ENCODE data around the gene LTA.

Gene LTA

DNA sequence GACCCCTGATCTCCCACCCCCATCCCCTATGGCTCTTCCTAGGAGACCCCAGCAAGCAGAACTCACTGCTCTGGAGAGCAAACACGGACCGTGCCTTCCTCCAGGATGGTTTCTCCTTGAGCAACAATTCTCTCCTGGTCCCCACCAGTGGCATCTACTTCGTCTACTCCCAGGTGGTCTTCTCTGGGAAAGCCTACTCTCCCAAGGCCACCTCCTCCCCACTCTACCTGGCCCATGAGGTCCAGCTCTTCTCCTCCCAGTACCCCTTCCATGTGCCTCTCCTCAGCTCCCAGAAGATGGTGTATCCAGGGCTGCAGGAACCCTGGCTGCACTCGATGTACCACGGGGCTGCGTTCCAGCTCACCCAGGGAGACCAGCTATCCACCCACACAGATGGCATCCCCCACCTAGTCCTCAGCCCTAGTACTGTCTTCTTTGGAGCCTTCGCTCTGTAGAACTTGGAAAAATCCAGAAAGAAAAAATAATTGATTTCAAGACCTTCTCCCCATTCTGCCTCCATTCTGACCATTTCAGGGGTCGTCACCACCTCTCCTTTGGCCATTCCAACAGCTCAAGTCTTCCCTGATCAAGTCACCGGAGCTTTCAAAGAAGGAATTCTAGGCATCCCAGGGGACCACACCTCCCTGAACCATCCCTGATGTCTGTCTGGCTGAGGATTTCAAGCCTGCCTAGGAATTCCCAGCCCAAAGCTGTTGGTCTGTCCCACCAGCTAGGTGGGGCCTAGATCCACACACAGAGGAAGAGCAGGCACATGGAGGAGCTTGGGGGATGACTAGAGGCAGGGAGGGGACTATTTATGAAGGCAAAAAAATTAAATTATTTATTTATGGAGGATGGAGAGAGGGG, 1.4 kb downstream of the LTA start:
- H3K4me3 ChIP-seq (replicated peaks in 1 of 2; ENCODE audit: low read depth in 2 of 2, low read length in 2 of 2), result no peak overlapping the region
- no peak for DNase-seq (ENCODE audit: low read depth in 2 of 2)

DNA sequence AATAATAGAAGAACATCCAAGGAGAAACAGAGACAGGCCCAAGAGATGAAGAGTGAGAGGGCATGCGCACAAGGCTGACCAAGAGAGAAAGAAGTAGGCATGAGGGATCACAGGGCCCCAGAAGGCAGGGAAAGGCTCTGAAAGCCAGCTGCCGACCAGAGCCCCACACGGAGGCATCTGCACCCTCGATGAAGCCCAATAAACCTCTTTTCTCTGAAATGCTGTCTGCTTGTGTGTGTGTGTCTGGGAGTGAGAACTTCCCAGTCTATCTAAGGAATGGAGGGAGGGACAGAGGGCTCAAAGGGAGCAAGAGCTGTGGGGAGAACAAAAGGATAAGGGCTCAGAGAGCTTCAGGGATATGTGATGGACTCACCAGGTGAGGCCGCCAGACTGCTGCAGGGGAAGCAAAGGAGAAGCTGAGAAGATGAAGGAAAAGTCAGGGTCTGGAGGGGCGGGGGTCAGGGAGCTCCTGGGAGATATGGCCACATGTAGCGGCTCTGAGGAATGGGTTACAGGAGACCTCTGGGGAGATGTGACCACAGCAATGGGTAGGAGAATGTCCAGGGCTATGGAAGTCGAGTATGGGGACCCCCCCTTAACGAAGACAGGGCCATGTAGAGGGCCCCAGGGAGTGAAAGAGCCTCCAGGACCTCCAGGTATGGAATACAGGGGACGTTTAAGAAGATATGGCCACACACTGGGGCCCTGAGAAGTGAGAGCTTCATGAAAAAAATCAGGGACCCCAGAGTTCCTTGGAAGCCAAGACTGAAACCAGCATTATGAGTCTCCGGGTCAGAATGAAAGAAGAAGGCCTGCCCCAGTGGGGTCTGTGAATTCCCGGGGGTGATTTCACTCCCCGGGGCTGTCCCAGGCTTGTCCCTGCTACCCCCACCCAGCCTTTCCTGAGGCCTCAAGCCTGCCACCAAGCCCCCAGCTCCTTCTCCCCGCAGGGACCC, 2.3 kb downstream of the LTA start:
- no peak for DNase-seq (ENCODE audit: low read depth in 2 of 2)
- no peak overlapping the region for H3K4me3 ChIP-seq (replicated peaks in 1 of 2; ENCODE audit: low read depth in 2 of 2, low read length in 2 of 2)

More for the DNA sequence above, 1.4 kb downstream of the LTA start:
- TF ChIP-seq, protein P1, sequence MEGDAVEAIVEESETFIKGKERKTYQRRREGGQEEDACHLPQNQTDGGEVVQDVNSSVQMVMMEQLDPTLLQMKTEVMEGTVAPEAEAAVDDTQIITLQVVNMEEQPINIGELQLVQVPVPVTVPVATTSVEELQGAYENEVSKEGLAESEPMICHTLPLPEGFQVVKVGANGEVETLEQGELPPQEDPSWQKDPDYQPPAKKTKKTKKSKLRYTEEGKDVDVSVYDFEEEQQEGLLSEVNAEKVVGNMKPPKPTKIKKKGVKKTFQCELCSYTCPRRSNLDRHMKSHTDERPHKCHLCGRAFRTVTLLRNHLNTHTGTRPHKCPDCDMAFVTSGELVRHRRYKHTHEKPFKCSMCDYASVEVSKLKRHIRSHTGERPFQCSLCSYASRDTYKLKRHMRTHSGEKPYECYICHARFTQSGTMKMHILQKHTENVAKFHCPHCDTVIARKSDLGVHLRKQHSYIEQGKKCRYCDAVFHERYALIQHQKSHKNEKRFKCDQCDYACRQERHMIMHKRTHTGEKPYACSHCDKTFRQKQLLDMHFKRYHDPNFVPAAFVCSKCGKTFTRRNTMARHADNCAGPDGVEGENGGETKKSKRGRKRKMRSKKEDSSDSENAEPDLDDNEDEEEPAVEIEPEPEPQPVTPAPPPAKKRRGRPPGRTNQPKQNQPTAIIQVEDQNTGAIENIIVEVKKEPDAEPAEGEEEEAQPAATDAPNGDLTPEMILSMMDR (IDR thresholded peaks at IDR 0.05; ENCODE audit: low read depth, low read length), result no peak

DNA sequence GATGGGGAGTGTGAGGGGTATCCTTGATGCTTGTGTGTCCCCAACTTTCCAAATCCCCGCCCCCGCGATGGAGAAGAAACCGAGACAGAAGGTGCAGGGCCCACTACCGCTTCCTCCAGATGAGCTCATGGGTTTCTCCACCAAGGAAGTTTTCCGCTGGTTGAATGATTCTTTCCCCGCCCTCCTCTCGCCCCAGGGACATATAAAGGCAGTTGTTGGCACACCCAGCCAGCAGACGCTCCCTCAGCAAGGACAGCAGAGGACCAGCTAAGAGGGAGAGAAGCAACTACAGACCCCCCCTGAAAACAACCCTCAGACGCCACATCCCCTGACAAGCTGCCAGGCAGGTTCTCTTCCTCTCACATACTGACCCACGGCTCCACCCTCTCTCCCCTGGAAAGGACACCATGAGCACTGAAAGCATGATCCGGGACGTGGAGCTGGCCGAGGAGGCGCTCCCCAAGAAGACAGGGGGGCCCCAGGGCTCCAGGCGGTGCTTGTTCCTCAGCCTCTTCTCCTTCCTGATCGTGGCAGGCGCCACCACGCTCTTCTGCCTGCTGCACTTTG, 3.3 kb downstream of the LTA start, which contains the start of gene TNF:
Gene TNF (plus strand): TSS at position 231 of the 567 bp plus-strand sequence. CDS start 177 bp downstream, at position 408.
- TF ChIP-seq, protein P1 (IDR thresholded peaks at IDR 0.05; ENCODE audit: low read depth, low read length), result no peak
- H3K4me3 ChIP-seq (replicated peaks in 1 of 2; ENCODE audit: low read depth in 2 of 2, low read length in 2 of 2), result no peak within 1 kb of the TSS
- peak in 1 of 2 donors; percentile 39 for DNase-seq (ENCODE audit: low read depth in 2 of 2)

More for the DNA sequence above, 2.3 kb downstream of the LTA start:
- TF ChIP-seq, protein P1 (IDR thresholded peaks at IDR 0.05; ENCODE audit: low read depth, low read length), result no peak

DNA sequence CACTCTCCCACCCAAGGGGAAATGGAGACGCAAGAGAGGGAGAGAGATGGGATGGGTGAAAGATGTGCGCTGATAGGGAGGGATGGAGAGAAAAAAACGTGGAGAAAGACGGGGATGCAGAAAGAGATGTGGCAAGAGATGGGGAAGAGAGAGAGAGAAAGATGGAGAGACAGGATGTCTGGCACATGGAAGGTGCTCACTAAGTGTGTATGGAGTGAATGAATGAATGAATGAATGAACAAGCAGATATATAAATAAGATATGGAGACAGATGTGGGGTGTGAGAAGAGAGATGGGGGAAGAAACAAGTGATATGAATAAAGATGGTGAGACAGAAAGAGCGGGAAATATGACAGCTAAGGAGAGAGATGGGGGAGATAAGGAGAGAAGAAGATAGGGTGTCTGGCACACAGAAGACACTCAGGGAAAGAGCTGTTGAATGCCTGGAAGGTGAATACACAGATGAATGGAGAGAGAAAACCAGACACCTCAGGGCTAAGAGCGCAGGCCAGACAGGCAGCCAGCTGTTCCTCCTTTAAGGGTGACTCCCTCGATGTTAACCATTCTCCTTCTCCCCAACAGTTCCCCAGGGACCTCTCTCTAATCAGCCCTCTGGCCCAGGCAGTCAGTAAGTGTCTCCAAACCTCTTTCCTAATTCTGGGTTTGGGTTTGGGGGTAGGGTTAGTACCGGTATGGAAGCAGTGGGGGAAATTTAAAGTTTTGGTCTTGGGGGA, 4.0 kb downstream of the LTA start:
- DNase-seq (ENCODE audit: low read depth in 2 of 2), result peak in 1 of 2 donors; percentile 33
- H3K4me3 ChIP-seq (replicated peaks in 1 of 2; ENCODE audit: low read depth in 2 of 2, low read length in 2 of 2), result no peak overlapping the region
- TF ChIP-seq, protein P1 (IDR thresholded peaks at IDR 0.05; ENCODE audit: low read depth, low read length), result no peak

DNA sequence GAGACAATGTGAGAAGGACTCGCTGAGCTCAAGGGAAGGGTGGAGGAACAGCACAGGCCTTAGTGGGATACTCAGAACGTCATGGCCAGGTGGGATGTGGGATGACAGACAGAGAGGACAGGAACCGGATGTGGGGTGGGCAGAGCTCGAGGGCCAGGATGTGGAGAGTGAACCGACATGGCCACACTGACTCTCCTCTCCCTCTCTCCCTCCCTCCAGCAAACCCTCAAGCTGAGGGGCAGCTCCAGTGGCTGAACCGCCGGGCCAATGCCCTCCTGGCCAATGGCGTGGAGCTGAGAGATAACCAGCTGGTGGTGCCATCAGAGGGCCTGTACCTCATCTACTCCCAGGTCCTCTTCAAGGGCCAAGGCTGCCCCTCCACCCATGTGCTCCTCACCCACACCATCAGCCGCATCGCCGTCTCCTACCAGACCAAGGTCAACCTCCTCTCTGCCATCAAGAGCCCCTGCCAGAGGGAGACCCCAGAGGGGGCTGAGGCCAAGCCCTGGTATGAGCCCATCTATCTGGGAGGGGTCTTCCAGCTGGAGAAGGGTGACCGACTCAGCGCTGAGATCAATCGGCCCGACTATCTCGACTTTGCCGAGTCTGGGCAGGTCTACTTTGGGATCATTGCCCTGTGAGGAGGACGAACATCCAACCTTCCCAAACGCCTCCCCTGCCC, 4.9 kb downstream of the LTA start:
- H3K4me3 ChIP-seq (replicated peaks in 1 of 2; ENCODE audit: low read depth in 2 of 2, low read length in 2 of 2), result no peak overlapping the region
- no peak for DNase-seq (ENCODE audit: low read depth in 2 of 2)
- TF ChIP-seq, protein P1 (IDR thresholded peaks at IDR 0.05; ENCODE audit: low read depth, low read length), result no peak
